NB4 (cell line): Measurements from ENCODE around the gene EDEM3.

Experiments used
- POLR2A ChIP-seq: IDR thresholded peaks from 2 replicates; pipeline ENCODE4 v1.6.1; 2011; ENCODE audit warnings: mild to moderate bottlenecking; ENCODE audit not compliant: insufficient read length; ENCODE audit errors: extremely low read depth
- TF ChIP-seq, protein P1 (sequence below): IDR thresholded peaks from one replicate; pipeline ENCODE4 v1.5.1; 2012; ENCODE audit warnings: low read depth, low read length

DNA sequence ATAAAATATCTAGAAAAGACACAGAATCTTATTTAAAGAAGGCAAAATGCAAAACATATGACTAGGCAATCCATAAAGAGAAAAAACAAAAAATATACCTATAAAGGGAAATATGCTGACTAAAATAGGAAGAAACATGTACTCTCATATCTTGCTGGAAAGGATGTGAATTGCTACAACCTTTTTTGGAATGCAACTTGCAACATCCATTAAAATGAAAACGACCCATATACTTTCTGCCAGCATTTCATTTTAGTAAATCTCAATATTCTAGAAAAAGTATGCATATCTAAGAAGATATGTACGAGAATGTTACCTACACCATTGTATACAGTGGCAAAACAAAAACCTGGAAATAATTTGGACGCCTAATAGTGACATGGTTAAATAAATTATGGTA is 56.6 kb downstream of the EDEM3 start:
- no peak for TF ChIP-seq POLR2A
- TF ChIP-seq, protein P1, sequence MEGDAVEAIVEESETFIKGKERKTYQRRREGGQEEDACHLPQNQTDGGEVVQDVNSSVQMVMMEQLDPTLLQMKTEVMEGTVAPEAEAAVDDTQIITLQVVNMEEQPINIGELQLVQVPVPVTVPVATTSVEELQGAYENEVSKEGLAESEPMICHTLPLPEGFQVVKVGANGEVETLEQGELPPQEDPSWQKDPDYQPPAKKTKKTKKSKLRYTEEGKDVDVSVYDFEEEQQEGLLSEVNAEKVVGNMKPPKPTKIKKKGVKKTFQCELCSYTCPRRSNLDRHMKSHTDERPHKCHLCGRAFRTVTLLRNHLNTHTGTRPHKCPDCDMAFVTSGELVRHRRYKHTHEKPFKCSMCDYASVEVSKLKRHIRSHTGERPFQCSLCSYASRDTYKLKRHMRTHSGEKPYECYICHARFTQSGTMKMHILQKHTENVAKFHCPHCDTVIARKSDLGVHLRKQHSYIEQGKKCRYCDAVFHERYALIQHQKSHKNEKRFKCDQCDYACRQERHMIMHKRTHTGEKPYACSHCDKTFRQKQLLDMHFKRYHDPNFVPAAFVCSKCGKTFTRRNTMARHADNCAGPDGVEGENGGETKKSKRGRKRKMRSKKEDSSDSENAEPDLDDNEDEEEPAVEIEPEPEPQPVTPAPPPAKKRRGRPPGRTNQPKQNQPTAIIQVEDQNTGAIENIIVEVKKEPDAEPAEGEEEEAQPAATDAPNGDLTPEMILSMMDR = no peak
